K562 (cell line): ENCODE measurements around the gene ANK2. TPM values are rescaled to one million over a fixed set of nuclear protein-coding genes. Genes with fewer than 3 reads are reported as not detected.

Source experiments
- ATAC-seq: fragments of 200-7000 bp; cut with Tn5 transposase; 3 replicates; pipeline ENCODE4 v1.9.1; 2020; ENCODE audit warnings: moderate library complexity
- BruUV-seq: library from RNA; stranded (reverse); fragments of 400-500 nt; replicated peaks from 2 replicates; lab custom pipeline; 2021; lab: Mats Ljungman, UMichigan
- CTCF ChIA-PET: fragments of 300-600 bp; formaldehyde crosslinking; extraction: SDS; loops from one replicate; lab custom pipeline; 2021; ENCODE audit warnings: low intra/inter-chr PET ratio; lab: Yijun Ruan, JAX
- POLR2A ChIA-PET: fragments of 300-600, 350-650 bp; sonication (Branson Sonifier 250); formaldehyde crosslinking; extraction: SDS; loops from one replicate; lab custom pipeline; 2021; ENCODE audit warnings: antibody characterized with exemption, inconsistent platforms; lab: Yijun Ruan, JAX
- DNase-seq, 4 experiments: peaks; one replicate each; pipeline versions ENCODE4 v3.0.0 to v3.0.0-alpha.2; 2011 to 2018; ENCODE audit warnings: low spot score in 3 of 4, mixed read lengths in 3 of 4; ENCODE audit errors: extremely low read depth in 1 of 4
- FAIRE-seq: peaks from 2 replicates; lab custom pipeline; 2011; peaks lifted over from hg19 to GRCh38; lab: Jason Lieb, UNC
- H2AFZ ChIP-seq: 2 replicates; pipeline ENCODE4 v1.6.0; 2011; ENCODE audit warnings: low read depth, low read length, control low read depth, inconsistent platforms
- H3K27ac ChIP-seq: fragments of 200-600 bp; 3 replicates; pipeline ENCODE4 v1.8.0; 2011; ENCODE audit warnings: low read depth, mild to moderate bottlenecking, control low read depth, inconsistent platforms, low read length, moderate library complexity, mixed read lengths; ENCODE audit errors: extremely low read depth
- H3K27me3 ChIP-seq, 2 experiments: fragments of 300-600 bp in 1 of 2; 2 replicates in 1 of 2; 3 replicates in 1 of 2; pipeline versions ENCODE4 v1.6.0 to v1.8.0; 2011; ENCODE audit warnings: inconsistent platforms in 2 of 2, low read length in 2 of 2, mild to moderate bottlenecking in 1 of 2, mixed read lengths in 1 of 2, moderate library complexity in 1 of 2; ENCODE audit not compliant: control insufficient read depth in 2 of 2, insufficient read depth in 2 of 2
- H3K36me3 ChIP-seq: fragments of 300-600 bp; 3 replicates; pipeline ENCODE4 v1.8.0; 2011; ENCODE audit warnings: mild to moderate bottlenecking, low read length, inconsistent platforms; ENCODE audit not compliant: control insufficient read depth, insufficient read depth
- H3K4me1 ChIP-seq, 2 experiments: fragments of 200-600 bp in 1 of 2; replicated peaks in 1 of 2; 2 replicates in 1 of 2; 3 replicates in 1 of 2; pipeline versions ENCODE4 v1.5.1 to v1.8.0; 2011; ENCODE audit warnings: inconsistent platforms in 2 of 2, low read length in 2 of 2, mild to moderate bottlenecking in 1 of 2, mixed read lengths in 1 of 2, moderate library complexity in 1 of 2; ENCODE audit not compliant: control insufficient read depth in 2 of 2, insufficient read depth in 2 of 2
- H3K4me2 ChIP-seq: 2 replicates; pipeline ENCODE4 v1.6.1; 2011; ENCODE audit warnings: low read length, control low read depth, inconsistent platforms, mixed read lengths; ENCODE audit not compliant: insufficient read depth
- H3K4me3 ChIP-seq: fragments of 200-600 bp; sonication (generic), shearing (Covaris generic); 2 replicates; pipeline ENCODE4 v1.5.1; 2016; ENCODE audit warnings: control low read depth, inconsistent platforms
- H3K79me2 ChIP-seq: fragments of 200-600 bp; 3 replicates; pipeline ENCODE4 v1.8.0; 2011; ENCODE audit warnings: low read length, inconsistent platforms; ENCODE audit not compliant: control insufficient read depth, insufficient read depth
- H3K9ac ChIP-seq, 2 experiments: 2 replicates each; pipeline versions ENCODE4 v1.6.0 to v1.6.1; 2011; ENCODE audit warnings: low read depth in 2 of 2, low read length in 2 of 2, control low read depth in 1 of 2, inconsistent platforms in 1 of 2, mild to moderate bottlenecking in 1 of 2, mixed read lengths in 1 of 2; ENCODE audit not compliant: insufficient read depth in 1 of 2
- H3K9me1 ChIP-seq: one replicate; pipeline ENCODE4 v1.6.0; 2011; ENCODE audit warnings: inconsistent platforms, mild to moderate bottlenecking, low read length, moderate library complexity; ENCODE audit not compliant: control insufficient read depth, insufficient read depth
- H3K9me3 ChIP-seq: replicated peaks from 2 replicates; pipeline ENCODE4 v1.5.1; 2011; ENCODE audit warnings: low read depth, low read length, inconsistent platforms; ENCODE audit not compliant: control insufficient read depth, insufficient read depth
- H4K20me1 ChIP-seq: replicated peaks from 2 replicates; pipeline ENCODE4 v1.6.1; 2011; ENCODE audit warnings: low read length, inconsistent platforms, mixed read lengths; ENCODE audit not compliant: control insufficient read depth, insufficient read depth
- CBFA2T3 ChIP-seq: fragments of 450-650 bp; IDR thresholded peaks from 2 replicates; pipeline ENCODE4 v1.6.1; 2017
- E4F1 ChIP-seq: fragments of 250-450 bp; sonication (Bioruptor Pico); IDR thresholded peaks from 2 replicates; pipeline ENCODE4 v1.5.0; 2021; ENCODE audit warnings: mild to moderate bottlenecking, borderline replicate concordance
- EHMT2 ChIP-seq: fragments of 450-650 bp; IDR thresholded peaks from 2 replicates; pipeline ENCODE4 v1.6.1; 2018; ENCODE audit warnings: antibody characterized with exemption
- ETV1 ChIP-seq: fragments of 450-650 bp; conservative IDR thresholded peaks from 2 replicates; pipeline ENCODE4 v1.6.1; 2016; ENCODE audit warnings: missing genetic modification characterization, control low read depth, low read depth, missing compliant biosample characterization
- NFE2 ChIP-seq: IDR thresholded peaks from 2 replicates; pipeline ENCODE4 v1.6.1; 2014; ENCODE audit warnings: antibody characterized with exemption, low read depth
- PHF8 ChIP-seq: fragments of 200-600 bp; sonication (generic); IDR thresholded peaks from 2 replicates; pipeline ENCODE4 v1.6.1; 2012; ENCODE audit warnings: mixed run types, mild to moderate bottlenecking, inconsistent platforms, low read length, moderate library complexity, borderline replicate concordance
- SPI1 ChIP-seq: IDR thresholded peaks from 2 replicates; pipeline ENCODE4 v1.6.1; 2011; ENCODE audit warnings: low read depth, low read length, control low read depth, borderline replicate concordance
- ZNF224 ChIP-seq: sonication (generic); formaldehyde crosslinking; IDR thresholded peaks from 2 replicates; pipeline ENCODE4 v1.8.0; 2022; ENCODE audit warnings: mild to moderate bottlenecking, missing genetic modification reagents
- WGBS: fragments of 100-300 bp; shearing (Covaris generic); methylation state at CpG from one replicate; pipeline ENCODE4 v1.1.6; 2016; ENCODE audit warnings: low coverage, mixed read lengths; ENCODE audit not compliant: insufficient coverage; ENCODE audit errors: missing lambda C conversion rate; 5-methylcytosine and 5-hydroxymethylcytosine counted together
- in situ Hi-C: fragments of 300-500 bp; cut with MboI; formaldehyde crosslinking; loops from 4 replicates; pipeline ENCODE4 v1.15.0; 2018; ENCODE audit warnings: inconsistent platforms, mixed read lengths
- intact Hi-C: fragments of 100-400 bp; cut with micrococcal nuclease; formaldehyde crosslinking; loops from 2 replicates; pipeline ENCODE4 v1.14.2; 2022
- polyA plus RNA-seq, 8 experiments: library from polyadenylated mRNA; depleted of rRNA in 4 of 8; stranded (reverse) in 5 of 8; unstranded in 3 of 8; fragments of >200 nt; fragmentation: Nextera tagmentation in 2 of 8; fragmentation: Illumina TruSeq in 1 of 8; extraction: Ambion mirVana in 2 of 8; extraction: Trizol in 1 of 8; gene quantifications; 2 replicates each; pipeline versions ENCODE4 v1.2.1 to v1.2.3, GENCODE V29; 2011 to 2014; ENCODE audit warnings: inconsistent platforms in 1 of 8, missing spikeins in 1 of 8
- total RNA-seq, 7 experiments: library from RNA; depleted of rRNA in 6 of 7; stranded (reverse); fragments of >200 nt in 6 of 7; fragmentation: Illumina TruSeq in 2 of 7; extraction: Trizol in 2 of 7; gene quantifications; 2 replicates each; pipeline versions ENCODE4 v1.2.1 to v1.2.3, GENCODE V29; 2011 to 2021; ENCODE audit warnings: low replicate concordance in 1 of 7
- TF ChIP-seq, protein P1 (sequence below), 3 experiments: fragments of 200-800 bp in 1 of 3; fragments of 250-450 bp in 1 of 3; fragments of 450-650 bp in 1 of 3; sonication (Bioruptor Pico) in 1 of 3; sonication (Bioruptor generic) in 1 of 3; formaldehyde crosslinking in 1 of 3; IDR thresholded peaks; 2 replicates each; pipeline versions ENCODE4 v1.6.1 to v1.8.0; 2016 to 2022; ENCODE audit warnings: mild to moderate bottlenecking in 2 of 3, missing genetic modification characterization in 2 of 3, missing compliant biosample characterization in 1 of 3, moderate library complexity in 1 of 3
- TF ChIP-seq, protein P2 (sequence below): IDR thresholded peaks from 2 replicates; pipeline ENCODE4 v1.6.1; 2016; ENCODE audit warnings: missing genetic modification characterization, missing compliant biosample characterization

Gene ANK2
- total and polyA plus RNA-seq, 9 of the 15 experiments (the other 6 are each of a cell fraction or from before 2014, with no cell fraction given), result 0.07 to 0.24 TPM; not detected in 7

GRCh38 chr4:113303315-113303714, 253.9 kb downstream of the ANK2 start:
- POLR2A ChIA-PET, result no interaction called here
- Histone ChIP-seq H3K9me3 (no peaks in the 10 kb centered on the region), H3K4me3 (no peak overlapping the region), H3K27ac (no peak overlapping the region), H3K36me3 (no peaks in the 10 kb centered on the region), H3K4me1 (no peaks in the 10 kb centered on the region), H3K4me2 (no peak overlapping the region), H3K9me1 (no peaks in the 10 kb centered on the region), H4K20me1 (no peaks in the 10 kb centered on the region), H3K79me2 (no peaks in the 10 kb centered on the region), H2AFZ (no peak overlapping the region), H3K27me3 (no peaks in the 10 kb centered on the region), H3K9ac (no peak overlapping the region)
- in situ Hi-C loops, result no loop called here
- 0% methylated on average over 1 of the region's 1 CpG for WGBS
- BruUV-seq, result no TSS peak
- FAIRE-seq (no peak), ATAC-seq (no peak), DNase-seq (no peak)
- CTCF ChIA-PET, result no interaction called here
- TF ChIP-seq EHMT2 (no peak), ZNF224 (CRISPR knock-in tag) (no peak), ETV1 (tag) (no peak), SPI1 (no peak), NFE2 (no peak), PHF8 (no peak), E4F1 (CRISPR knock-in tag) (no peak), CBFA2T3 (no peak)
- TF ChIP-seq, protein P1, sequence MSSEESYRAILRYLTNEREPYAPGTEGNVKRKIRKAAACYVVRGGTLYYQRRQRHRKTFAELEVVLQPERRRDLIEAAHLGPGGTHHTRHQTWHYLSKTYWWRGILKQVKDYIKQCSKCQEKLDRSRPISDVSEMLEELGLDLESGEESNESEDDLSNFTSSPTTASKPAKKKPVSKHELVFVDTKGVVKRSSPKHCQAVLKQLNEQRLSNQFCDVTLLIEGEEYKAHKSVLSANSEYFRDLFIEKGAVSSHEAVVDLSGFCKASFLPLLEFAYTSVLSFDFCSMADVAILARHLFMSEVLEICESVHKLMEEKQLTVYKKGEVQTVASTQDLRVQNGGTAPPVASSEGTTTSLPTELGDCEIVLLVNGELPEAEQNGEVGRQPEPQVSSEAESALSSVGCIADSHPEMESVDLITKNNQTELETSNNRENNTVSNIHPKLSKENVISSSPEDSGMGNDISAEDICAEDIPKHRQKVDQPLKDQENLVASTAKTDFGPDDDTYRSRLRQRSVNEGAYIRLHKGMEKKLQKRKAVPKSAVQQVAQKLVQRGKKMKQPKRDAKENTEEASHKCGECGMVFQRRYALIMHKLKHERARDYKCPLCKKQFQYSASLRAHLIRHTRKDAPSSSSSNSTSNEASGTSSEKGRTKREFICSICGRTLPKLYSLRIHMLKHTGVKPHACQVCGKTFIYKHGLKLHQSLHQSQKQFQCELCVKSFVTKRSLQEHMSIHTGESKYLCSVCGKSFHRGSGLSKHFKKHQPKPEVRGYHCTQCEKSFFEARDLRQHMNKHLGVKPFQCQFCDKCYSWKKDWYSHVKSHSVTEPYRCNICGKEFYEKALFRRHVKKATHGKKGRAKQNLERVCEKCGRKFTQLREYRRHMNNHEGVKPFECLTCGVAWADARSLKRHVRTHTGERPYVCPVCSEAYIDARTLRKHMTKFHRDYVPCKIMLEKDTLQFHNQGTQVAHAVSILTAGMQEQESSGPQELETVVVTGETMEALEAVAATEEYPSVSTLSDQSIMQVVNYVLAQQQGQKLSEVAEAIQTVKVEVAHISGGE (CRISPR knock-in tag; IDR thresholded peaks at IDR 0.05), result no peak
- TF ChIP-seq, protein P2, sequence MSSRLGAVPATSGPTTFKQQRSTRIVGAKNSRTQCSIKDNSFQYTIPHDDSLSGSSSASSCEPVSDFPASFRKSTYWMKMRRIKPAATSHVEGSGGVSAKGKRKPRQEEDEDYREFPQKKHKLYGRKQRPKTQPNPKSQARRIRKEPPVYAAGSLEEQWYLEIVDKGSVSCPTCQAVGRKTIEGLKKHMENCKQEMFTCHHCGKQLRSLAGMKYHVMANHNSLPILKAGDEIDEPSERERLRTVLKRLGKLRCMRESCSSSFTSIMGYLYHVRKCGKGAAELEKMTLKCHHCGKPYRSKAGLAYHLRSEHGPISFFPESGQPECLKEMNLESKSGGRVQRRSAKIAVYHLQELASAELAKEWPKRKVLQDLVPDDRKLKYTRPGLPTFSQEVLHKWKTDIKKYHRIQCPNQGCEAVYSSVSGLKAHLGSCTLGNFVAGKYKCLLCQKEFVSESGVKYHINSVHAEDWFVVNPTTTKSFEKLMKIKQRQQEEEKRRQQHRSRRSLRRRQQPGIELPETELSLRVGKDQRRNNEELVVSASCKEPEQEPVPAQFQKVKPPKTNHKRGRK (tag), result no peak
- intact Hi-C loops, result no loop called here
